Right hindlimb (tissue), 1 donor: ENCODE measurements around the gene GPATCH3.
"Not testable (repeated sequence)": the region's sequence is repeated elsewhere in the genome, so short reads cannot be mapped to it uniquely, and the experiment has no call there.

Experiments used
- DNase-seq: peaks from one replicate; pipeline ENCODE4 v3.0.0-alpha.2; 2018

The GPATCH3 gene, protein sequence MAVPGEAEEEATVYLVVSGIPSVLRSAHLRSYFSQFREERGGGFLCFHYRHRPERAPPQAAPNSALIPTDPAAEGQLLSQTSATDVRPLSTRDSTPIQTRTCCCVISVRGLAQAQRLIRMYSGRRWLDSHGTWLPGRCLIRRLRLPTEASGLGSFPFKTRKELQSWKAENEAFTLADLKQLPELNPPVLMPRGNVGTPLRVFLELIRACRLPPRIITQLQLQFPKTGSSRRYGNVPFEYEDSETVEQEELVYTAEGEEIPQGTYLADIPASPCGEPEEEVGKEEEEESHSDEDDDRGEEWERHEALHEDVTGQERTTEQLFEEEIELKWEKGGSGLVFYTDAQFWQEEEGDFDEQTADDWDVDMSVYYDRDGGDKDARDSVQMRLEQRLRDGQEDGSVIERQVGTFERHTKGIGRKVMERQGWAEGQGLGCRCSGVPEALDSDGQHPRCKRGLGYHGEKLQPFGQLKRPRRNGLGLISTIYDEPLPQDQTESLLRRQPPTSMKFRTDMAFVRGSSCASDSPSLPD

DNA sequence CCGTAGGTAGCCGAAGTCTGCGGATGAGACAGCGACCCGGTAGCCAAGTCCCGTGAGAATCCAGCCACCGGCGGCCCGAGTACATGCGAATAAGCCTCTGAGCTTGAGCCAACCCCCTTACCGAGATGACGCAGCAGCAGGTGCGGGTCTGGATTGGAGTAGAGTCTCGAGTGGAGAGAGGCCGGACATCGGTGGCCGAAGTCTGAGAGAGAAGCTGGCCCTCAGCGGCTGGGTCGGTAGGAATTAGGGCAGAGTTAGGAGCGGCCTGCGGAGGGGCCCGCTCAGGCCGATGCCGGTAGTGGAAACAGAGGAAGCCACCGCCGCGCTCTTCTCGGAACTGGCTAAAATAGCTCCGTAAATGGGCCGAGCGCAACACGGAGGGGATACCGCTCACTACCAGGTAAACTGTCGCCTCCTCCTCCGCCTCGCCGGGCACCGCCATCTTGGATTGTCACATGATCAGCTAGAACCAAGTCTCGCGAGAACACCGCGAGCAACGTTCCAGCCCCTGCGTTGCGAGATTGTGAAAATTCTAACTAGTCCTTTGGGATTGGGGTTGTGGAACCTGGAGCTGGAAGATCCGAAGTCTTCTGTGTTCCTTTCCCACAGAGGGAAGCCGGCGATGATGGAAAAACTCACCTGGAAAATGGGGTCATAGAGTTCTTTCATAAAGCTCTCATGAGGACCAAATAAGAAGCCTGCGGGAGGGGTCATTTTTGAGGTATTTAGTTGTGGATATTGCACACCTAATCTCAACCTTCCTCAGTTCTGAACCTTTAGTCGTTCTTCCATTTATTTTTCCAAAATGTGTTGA, at the start of gene GPATCH3:
Gene GPATCH3 (minus strand): TSS at position 467 of the 814 bp plus-strand sequence. CDS start 25 bp downstream, at position 442.
- DNase-seq = peak; percentile 92

DNA sequence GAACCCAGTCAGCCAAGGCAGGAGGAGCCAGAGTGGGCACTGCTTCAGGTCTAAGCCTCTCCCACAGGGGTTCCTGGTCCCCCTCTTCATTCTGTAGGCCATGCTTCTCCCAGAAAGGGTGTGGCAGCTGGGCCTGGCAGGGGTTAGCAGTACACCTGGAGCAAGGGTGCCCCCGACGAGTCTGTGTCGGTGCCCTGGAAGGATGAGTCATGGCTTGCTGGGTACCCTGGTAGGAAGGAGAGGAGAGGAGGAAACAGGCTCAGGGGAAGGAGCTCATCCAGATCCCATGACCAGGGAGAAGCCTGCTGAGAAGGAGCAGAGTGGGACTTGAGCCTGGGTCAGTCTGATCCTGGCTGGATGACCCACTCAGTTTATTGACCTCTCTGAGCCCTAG, 49.7 kb upstream of the GPATCH3 start:
- DNase-seq = no peak

DNA sequence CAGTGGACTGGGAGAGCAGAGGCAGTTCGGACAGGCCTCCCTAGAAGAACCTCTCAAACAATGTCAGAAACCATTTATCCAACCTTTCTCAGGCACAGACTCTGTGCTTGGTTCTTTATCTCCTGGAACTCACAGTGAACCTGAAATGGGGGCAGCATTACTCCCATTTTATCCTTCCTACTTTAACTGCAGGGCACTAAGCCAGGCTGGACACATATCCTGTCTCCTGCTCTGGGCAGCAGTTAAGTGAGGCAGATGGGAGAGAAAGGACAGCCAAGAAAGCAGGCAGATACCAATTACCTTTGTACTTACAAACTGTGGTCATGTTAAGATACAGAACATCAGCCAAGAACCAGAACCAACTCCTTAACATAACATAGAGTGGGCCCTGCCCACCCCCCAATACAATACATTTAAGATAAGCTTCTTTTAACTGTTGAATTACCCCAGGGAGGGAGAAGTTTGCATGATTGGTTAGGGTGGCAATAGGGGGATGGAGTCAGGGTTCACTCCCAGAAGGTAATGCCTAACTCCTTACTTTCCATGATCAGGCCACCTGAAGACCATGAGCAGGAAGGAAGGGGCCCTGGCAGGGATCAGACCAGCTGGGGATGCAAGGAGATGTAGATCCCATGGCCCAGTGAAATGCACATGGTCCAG, 49.1 kb upstream of the GPATCH3 start:
- DNase-seq = no peak

DNA sequence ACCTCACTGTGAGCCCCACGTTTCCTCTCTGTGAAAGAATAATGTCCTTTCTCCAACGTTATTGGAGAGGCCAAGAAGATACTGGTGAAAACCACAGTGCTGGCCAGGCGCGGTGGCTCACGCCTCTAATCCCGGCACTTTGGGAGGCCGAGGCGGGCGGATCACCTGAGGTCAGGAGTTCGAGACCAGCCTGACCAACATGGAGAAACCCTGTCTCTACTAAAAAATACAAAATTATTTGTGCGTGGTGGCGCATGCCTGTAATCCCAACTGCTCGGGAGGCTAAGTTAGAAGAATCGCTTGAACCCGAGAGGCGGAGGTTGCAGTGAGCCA, 48.4 kb upstream of the GPATCH3 start:
- DNase-seq = not testable (repeated sequence)

DNA sequence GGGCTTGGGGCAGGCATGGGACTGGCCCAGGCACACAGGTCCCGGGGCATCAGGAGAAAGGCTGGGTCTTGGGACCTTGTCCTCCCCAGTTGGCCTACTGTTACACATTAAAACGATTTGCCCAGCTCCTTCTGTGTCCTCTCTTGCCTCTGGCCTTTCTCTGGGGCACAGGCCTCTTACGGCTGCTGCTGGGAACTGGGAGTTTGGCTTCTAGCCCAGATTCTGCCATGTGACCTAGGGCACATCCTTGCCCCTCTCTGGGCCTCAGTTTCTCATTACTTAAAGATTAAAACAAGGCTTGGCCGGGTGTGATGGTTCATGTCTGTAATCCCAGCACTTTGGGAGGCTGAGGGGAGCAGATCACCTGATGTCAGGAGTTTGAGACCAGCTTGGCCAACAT, 46.0 kb upstream of the GPATCH3 start:
- DNase-seq = no peak

DNA sequence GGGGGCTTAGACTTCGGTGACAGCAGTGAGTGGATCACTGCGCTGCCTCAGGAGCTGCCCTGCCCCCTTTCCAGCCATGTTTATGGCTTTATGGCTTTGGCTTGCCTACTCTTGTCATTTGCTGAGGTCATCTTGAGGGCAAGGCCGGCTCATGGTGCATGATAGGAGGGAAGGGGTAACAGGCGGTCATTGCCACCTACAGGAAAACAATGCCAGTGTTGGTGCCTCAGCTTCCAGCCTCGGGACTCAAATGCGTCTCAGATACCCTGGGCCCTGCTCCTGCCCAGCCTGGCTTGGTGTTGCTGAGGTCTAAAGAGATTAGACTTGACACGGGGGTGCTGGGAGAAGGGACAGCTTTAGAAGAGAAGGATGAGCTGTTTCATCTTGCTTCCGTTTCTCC, 45.5 kb upstream of the GPATCH3 start:
- DNase-seq = no peak

DNA sequence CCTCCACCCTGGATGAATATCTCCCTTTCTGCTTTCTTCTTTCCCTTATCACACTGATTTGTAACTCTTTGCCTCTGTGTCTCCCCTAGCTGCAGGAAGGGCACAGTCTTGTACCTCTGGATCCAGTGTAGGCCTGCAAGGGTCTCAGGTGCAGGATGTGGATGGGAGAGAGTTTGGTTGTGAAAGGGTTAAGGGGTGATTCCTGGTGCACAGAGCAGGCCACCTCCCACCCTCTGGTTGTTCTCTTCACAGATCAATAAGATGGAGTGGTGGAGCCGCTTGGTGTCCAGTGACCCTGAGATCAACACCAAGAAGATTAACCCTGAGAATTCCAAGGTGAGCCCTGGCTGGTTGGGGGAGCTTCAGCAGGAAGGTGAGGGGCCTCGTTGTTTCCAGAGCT, 44.9 kb upstream of the GPATCH3 start:
- DNase-seq = no peak

DNA sequence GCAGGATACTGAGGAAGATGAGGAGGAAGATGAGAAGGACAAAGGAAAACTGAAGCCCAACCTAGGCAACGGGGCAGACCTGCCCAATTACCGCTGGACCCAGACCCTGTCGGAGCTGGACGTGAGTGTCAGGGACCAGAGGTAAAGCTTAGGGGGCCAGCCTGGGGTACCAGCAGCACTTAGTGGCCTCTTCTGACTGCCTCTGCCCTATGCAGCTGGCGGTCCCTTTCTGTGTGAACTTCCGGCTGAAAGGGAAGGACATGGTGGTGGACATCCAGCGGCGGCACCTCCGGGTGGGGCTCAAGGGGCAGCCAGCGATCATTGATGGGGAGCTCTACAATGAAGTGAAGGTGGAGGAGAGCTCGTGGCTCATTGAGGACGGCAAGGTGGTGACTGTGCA, 42.4 kb upstream of the GPATCH3 start:
- DNase-seq = no peak

DNA sequence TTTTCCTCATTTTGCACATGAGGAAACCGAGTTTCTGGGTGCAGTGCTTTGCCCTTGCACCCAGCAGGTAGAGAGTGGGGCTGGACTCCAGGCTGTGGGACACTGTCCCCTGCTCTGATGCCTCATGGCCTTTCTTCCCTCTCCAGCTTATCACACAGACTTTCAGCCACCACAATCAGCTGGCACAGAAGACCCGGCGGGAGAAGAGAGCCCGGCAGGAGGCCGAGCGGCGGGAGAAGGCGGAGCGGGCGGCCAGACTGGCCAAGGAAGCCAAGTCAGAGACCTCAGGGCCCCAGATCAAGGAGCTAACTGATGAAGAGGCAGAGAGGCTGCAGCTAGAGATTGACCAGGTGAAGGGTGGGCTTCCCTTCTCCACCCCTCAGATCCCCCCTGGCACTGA, 41.0 kb upstream of the GPATCH3 start:
- no peak for DNase-seq

DNA sequence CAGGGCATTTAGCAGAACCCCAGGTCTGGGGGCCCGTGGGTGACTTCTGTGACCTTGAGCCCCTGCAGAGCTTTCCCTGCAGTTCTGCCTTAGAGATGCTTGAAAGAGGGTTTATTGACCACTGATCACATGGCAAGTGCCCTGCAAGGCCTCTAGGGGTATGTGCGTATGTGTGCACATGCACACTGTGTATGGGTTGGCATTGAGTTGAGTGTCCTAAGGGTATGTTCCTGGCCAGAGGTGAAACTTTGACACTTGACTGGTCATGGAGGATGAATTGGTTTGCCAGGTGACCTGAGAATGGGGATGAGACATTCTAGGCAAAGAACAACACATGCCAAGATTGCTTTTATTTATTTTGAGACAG, 38.4 kb upstream of the GPATCH3 start:
- DNase-seq = no peak

DNA sequence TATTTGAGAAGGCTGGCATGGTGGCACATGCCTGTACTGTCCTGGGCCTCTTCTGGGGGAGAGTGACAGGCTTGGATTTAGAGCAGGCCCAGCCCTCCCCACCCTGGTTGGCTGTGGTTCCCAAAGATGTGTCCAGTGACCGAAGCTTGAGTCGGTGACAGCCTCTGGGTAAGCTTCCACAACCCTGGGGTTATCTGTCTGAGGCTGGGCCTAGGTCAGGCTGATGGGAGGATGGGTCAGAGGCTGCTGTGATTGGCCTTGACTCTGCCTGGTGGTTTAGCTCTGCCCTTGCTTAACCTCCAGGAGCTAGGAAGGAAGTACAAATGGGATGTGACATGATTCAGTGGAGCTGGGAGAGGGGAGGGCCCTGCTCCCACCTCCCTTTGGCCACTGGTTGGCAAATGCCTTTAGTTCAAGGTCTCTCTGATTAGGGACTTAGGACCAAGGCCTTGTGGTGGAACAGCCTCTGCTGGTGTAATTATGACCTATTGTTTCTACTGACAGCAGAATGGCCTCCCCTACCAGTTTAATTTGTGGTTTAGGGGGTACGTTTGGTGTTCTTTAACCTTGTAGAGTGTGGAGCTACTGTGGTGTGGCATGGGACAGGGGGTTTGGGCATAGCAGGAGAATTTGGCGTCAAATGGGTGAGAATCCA, 37.9 kb upstream of the GPATCH3 start:
- no peak for DNase-seq

DNA sequence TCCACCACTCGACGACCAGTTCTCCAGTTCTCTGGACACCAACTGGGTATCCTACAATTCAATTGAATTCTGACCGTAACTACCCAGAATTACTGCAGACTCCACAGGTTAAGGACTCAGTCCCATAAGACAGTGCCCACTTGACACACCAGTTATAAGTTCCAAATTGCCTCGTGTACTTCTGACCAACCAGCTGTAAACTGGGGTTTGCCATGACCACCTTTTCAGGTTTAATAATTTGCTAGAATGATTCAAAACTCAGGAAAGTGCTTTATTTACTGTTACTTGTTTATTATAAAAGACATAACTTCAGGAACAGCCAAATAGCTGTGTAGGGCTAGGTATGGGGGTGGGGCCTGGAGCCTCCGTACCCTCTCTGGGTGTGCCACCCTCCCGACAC, 36.6 kb upstream of the GPATCH3 start:
- DNase-seq = no peak

DNA sequence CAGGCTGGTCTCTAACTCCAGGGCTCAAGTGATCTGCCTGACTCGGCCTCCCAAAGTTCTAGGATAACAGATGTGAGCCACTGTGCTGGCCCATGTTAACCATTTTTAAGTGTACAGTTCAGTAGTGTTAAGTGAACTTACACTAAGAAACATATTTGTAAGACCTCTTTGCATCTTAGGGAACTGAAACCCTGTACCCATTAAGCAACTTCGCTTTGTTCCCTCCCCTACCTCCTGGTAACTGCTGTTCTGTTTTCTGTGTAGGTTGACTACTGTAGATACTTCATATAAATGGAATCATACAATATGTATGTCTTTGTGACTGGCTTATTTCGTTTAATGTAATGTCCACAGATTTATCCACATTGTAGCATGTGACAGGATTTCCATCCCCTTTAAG, 32.3 kb upstream of the GPATCH3 start:
- no peak for DNase-seq

DNA sequence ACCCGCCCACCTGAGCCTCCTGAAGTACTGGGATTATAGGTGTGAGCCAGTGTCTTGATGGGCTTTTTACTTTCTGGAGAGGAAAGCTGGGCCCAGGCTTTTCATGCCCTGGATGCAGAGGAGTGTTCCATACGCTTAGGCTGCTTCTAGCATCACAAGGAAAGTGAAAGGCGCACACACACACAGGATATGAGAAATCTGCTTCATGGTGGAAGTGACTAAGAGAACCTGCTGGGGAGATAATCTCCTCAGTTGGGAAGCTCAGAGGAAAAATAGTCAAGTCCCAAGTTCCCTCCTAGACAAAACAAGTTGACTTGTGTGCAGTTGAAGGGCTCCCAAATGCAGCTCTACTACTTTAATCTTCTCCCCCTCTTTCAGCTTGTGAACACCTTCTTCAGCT, 23.4 kb upstream of the GPATCH3 start:
- no peak for DNase-seq

DNA sequence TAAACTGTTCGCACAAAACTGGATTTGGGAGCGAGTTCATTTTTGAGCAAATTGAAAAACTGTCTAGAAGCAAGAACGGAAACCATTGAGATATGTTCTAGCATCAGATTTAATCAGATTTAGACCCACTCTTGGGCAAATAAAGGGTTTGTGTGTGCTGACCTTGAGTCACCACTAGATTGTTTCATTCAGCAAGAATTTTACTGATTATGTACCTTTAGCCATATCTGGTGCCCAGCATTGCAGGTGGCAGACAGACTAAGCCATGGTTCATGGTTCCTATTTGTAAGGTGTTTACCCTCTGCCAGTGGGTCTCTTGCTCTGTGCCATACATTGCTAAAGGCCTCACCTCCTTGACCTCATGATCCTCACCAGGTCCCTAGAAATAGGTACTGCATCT, 22.6 kb upstream of the GPATCH3 start:
- no peak for DNase-seq

DNA sequence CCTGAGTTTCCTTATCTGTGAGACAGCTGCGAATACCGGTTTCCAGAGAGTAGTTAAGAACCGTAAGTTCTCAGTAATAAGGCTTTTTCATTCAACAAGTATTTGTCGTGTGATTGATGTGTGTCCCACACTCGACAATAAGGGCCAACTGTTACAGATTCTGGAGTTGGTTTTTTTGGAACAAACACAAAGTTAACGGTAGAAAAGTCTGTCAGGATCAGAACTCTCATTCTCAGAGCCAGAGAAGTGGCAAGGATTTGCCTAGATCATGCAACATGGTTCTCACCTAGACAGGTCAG, 22.1 kb upstream of the GPATCH3 start:
- no peak for DNase-seq

DNA sequence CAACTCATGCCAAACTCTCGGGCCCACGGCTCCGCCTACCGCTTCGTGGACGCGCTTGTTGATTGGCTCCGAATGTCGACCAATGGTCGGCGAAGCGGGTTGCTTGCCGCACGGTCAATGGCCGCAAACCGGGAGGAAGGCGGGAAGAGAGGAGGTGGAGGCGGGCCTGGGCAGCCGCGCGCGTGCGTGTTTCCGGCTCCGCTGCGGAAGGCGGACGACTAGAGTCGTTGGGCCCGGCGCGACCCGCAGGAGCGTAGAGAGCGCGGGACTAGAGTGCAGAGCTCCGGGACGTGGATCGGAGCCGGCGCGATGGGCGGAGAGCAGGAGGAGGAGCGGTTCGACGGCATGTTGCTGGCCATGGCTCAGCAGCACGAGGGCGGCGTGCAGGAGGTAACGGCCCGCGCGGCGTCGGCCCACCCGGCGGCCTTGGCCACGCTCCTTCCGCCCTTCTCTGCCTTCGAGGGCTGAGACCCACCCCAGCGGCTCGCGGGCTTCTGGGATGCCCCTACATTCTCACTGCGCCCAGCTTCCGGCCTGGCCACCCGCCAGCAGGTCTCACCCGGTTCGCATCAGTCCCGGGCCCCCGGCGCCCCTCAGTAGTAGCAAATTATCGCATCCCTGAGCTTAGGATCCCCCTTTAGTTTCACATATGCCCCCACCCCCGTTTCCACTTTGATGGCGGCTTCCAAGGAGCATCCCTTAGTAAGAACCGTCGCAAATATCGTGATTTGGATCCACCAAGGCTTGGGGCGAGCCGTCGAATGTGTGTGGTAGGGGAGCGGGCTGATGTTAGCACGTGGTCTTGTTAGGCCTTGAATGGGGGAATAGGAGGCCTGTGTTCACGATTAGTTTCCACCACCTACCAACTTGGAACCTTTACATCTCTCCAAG, 21.5 kb upstream of the GPATCH3 start, which contains the start of gene NUDC:
Gene NUDC (plus strand): TSS at position 204 of the 891 bp plus-strand sequence. CDS start 106 bp downstream, at position 310.
- DNase-seq = peak; percentile 98

DNA sequence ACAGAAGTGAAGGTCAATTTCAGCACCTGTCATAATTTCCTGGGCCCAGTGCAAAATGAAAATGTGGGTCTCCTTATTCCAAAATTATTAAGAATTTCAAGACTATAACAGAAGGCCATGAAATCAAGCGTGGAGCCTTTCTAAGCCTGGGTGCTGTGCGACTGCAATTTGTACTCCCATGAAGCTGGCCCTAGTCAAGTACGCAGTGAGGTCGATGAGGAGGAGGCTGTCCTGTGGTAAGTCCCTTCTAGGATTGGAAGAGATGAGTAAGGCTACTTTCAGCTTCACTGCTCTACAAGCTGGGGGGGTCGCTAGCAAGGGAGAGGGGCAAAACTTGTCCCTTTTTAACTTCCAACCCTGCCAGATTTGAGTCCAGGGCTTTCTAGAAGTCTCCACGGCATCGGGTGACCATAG, 20.9 kb upstream of the GPATCH3 start:
- no peak for DNase-seq

DNA sequence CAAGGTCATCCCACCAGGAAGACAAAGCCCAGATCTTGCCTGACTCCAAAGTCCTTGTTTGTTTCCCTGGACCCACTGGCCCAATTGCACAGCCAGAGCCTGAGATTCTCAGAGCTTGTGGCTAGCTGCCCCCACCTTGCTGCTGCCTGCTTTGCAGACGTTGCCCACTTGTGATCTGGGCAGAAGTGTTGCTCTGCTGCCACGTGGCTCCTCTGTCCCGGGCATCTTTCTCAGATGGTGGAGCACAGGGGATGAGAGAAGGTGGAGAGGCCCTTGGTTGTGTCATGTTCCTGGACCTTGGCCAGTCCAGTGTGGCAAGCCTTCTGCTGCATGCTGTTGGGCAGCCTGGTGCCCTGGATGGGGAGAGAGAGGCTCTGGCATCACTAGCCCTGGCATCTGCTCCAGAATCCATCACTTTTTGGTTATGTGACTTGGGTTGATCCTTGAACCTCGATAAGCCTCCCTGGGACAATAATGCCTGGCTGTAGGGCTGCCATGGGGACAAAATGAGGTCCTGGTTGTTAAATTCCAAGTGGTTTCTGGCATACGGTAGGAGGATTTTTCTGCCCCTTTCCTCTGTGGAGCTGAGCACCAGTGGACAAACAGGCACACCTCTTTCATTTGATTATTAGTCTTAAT, 15.1 kb upstream of the GPATCH3 start:
- DNase-seq = no peak

DNA sequence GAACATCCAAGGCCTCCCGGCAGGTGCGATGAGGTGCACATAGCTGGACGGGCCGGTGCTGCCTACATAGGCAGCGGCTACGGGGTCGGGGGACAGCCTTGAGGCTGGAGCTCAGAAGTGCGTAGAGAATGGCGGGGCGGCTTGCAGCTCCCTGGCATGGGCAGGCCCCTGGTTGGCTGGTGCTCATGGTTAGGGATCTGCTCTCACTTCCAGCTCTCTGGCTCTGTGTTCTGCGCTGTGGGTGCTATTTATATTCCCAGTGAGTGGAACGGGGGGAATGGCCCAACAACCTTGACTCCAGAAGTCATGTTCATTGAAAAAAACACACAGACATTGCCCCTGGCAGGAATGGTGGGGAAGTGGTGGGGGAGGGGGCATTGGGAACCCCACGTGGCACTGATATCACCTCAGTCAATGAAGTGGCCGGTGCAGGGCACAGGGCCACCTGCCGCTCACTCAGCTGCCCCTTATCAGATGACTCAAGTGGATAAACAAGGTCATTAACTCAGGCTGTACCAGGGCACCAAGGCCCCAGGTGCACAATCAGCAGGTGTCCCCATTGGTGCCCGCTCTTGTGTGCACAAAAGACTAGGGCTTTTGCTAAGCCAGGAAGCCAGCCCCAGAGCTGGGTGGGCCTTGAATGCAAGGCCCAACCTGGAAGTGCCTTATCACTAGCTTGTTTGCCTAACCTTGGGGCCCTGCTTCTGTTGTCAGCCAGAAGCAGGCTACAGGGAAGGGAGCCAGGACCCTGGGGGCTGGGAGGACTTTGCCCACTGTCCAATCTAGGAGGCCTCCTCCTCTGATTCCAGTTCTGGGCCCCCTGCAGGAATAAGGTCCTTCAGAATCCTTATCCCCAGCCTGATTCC, 13.7 kb upstream of the GPATCH3 start, which contains the start of gene NR0B2:
Gene NR0B2 (minus strand): TSS at position 222 of the 866 bp plus-strand sequence. CDS start 35 bp downstream, at position 187.
- no peak for DNase-seq
